HTERT RPE-1 (cell line): ENCODE data around the gene ACADSB.

Experiments
- in situ Hi-C: fragments of 300-500 bp; cut with MboI; formaldehyde crosslinking; loops from 4 replicates; pipeline ENCODE4 v1.14.3; 2020; ENCODE audit warnings: low sequenced_read_pairs

The ACADSB gene

GRCh38 chr10:123001370-123001769, 7.4 kb upstream of the ACADSB start:
- in situ Hi-C loops, result no loop called here

GRCh38 chr10:123004298-123004697, 4.5 kb upstream of the ACADSB start:
- in situ Hi-C loops, result no loop called here

DNA sequence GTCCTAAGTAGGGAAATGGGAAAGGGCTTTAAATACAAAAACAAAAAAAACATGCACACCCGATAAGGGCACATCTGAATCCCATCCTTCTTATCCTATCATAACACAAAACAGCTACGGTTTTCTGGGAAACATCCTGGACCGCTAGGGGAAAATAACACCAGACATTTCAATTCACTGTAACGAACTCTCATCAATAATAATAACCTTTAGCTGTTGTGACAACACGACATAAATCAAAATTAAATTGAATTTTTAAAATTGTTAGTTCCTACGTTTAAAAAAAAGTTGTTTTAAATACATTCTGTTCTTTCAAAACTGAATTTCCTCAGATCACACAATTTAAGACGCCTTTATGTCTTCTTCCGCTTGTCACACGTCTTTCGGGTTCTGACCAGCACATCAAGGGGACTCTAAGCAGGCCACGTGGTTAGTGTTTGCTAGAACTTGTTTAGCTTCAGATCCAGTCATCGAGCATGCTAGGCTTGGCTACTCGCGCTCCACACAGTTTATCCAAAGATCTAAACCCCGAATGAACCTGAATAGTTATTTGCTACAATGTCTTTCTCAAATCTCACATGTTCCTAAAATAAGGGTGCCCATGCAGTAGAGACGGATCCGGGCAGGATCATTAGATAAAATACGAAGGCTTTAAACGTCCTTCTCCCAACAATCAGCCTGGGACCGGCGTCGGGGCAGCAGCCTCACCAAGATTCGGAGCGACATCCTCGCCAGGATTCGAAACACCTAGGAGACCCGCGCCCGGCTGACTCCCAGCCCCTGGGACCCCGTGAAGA, 1.1 kb upstream of the ACADSB start:
- in situ Hi-C loops, result no loop called here

- in situ Hi-C loops, result no loop called here
Measured at GRCh38 chr10:123009105-123009820, 457 bp downstream of the ACADSB start.

GRCh38 chr10:123011987-123012386, 3.2 kb downstream of the ACADSB start:
- in situ Hi-C loops, result no loop called here

- in situ Hi-C loops, result no loop called here
Measured at GRCh38 chr10:123013456-123014419, 4.9 kb downstream of the ACADSB start.

DNA sequence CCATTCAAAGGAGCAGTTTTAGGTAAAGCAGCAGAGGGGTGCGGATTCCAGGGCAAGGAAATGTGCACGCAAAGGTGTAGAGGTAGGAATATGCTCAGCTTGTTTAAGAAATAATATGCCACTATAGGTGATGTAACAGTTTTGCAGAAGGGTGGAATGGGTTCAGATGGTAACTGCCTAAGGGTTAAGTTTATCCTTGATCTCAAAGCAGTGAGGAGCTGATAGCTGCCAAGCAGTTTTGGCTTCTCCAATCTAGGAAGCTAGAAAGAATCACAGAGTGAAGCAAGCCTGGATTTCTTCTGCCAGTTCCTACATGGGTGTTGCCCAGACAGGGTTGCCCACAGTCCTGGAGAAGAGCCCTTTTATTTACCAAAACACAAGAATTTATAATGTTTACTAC, 6.0 kb downstream of the ACADSB start:
- in situ Hi-C loops, result no loop called here

DNA sequence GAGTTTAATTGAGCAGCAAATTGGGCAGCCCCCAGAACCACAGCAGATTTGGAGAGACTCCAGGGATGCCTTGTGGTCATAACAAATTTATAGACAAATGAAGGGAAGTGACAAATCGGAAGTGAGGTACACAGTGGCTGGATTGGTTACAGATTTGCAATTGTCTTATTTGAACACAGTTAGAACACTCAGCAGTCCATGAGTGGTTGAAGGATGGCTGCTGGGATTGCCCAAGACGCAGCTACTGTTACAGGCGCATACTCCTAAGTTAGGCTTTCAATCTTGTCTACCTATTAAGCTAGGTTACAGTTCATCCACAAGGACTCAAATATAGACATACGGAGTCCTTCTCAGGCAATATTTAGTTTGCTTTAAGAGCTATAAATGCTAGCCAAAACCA, 7.4 kb downstream of the ACADSB start:
- in situ Hi-C loops, result no loop called here

GRCh38 chr10:123017421-123018165, 8.8 kb downstream of the ACADSB start:
- in situ Hi-C loops, result no loop called here

DNA sequence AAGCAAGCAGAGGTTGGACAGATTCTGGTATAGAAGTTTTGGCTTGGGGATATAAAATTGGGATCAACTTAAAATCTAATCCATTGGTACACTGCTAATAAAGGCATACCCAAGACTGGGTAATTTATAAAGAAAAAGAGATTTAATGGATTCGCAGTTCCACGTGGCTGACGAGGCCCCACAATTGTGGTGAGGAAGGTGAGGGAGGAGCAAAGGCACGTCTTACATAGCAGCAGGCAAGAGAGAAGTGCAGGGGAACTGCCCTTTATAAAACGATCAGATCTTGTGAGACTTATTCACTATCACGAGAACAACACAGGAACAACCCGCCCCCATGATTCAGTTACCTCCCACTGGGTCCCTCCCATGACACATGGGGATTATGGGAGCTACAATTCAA, 9.7 kb downstream of the ACADSB start:
- in situ Hi-C loops, result no loop called here

GRCh38 chr10:123019264-123019663, 10.5 kb downstream of the ACADSB start:
- in situ Hi-C loops, result no loop called here

DNA sequence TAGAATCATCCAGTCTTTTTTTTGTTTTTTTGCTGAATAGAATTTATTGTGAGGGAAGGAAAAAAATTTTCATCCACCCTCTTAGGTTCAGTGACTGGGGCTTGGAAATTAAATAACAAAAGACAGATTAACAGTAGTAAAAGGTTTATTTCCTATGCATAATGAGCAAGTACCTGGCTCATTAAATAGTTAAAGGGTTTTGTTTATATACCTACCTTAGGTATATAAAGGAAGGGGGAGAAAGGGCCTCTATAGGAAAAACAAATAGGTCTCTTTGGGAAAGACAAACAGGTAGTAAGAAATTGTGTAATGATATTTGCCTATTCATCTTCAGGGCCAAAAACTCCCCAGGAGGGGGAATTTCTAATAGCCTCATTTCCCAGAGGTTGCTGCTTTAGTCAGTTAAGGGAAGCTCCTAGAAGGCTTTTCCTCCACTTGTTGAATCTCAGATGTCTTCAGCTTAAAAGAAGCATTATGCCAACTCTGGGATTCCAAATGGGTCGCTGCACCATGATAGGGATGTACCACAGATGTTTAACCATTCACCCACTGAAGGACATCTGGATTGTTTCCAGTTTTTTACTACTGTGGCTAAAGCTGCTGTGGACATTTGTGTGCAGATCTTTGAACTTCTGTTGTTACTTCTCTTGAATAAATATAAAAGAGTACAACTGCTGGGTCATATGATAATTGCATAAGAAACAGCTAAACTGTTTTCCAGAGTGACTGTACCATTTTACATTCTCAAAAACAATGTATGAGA, 11.3 kb downstream of the ACADSB start:
- in situ Hi-C loops, result no loop called here

DNA sequence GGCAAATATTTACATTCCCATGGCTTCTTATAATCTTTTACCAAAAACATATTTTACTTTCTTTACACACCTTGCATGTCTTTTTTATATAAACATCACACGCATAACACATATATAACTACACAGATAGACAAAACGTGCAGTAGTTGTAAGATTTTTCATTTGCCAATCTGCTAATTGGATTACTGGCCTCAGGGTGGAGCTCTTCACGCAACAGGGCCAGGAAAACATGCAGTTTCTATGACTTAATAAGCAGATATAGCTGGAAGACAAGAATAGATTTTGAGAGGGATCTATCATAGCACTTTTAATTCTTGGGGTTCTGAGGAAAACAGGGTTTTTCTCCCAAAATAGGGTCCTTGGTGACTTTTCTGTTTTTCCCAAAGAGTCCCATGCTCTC, 12.7 kb downstream of the ACADSB start:
- in situ Hi-C loops, result no loop called here

DNA sequence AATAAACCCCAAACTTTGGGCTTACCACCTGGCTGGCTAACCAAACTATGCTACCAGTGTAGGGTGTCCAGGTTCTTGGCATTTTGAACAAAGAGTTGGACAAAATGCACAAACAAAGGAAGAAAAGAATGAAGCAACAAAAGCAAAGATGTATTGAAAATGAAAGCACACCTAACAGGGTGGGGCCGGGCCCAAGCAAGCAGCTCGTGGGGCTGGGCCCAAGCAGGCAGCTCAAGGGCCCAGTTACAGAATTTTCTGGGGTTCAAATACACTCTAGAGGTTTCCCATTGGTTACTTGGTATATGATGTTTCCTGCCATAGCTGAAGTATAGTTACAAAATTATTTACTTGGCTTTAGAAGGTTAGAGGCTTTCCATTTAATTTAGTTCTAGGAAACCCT, 15.7 kb downstream of the ACADSB start:
- in situ Hi-C loops, result no loop called here

GRCh38 chr10:123026302-123026701, 17.5 kb downstream of the ACADSB start:
- in situ Hi-C loops, result no loop called here

DNA sequence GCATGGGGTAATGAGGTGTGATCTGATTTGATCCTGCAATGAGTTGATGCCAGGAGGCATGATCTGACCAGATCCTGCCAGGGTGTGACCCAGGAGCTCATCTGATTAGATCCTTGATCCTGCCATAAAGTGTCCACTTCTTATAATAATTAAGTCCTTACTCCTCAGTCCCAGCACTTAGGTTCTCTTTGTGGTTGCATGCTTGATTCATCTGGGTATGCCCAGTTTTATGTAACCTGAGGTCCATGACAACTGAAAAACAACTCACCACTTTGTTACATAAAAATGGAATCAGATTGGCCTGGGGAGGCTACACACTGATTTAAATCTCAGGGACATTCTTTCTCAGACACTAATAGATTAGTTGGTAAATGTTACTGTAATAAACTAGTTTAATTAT, 19.1 kb downstream of the ACADSB start:
- in situ Hi-C loops, result no loop called here

DNA sequence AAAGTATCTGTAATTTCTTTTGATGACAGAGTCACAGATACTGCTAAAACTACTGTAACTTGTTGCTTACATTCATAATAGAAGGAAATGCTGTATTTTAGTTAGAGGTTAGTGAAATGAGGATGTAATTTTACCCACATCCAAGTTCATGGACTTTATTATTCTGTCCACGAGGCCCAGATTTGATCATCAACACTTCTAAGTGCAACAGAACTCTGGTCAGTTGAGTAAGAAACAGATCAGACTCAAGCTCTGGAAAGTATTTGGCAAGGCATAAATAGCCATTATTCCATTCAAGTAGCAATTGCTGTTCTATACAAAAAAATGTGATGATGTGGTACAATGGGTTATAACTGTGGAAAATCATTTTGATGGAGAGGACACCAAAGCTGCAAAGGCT, 22.3 kb downstream of the ACADSB start:
- in situ Hi-C loops, result no loop called here

- in situ Hi-C loops, result no loop called here
Measured at GRCh38 chr10:123034332-123034731, 25.5 kb downstream of the ACADSB start.

DNA sequence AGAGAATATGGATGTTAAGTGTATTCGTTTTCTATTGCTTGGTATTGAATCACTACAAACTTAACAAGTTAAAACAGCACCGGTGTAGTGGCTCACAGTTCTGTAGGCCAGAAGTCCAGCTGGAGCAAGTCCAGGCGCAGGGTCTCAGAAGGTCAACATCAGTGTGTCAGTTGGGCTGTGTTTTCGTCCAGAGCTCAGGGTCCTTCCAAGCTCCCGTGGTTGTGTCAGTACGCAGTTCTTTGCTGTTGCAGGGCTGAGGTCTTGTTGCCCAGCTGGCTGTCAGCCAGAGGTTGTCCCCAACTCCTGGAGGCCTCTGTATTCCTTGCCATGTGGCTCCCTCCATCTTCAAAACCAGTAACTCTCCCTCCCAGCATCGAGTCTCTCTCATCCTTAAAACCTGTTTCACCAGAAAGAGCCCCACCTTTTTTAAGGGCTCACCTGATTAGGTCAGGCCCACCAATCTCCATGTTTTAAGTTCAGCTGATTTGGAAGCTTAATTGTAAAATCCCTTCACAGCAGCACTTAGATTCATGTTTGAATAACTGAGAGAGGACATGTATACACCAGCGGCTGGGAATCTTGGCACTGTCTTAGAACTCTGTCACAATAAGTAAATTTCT, 26.8 kb downstream of the ACADSB start:
- in situ Hi-C loops, result no loop called here
